ENCODE results near the gene UGT1A4. TPM values are rescaled to one million over a fixed set of nuclear protein-coding genes. Genes with fewer than 3 reads are reported as not detected.

Gene UGT1A4
- total RNA-seq, 1 donor = not detected

- no peaks in the 10 kb centered on the region for H4K20me1 ChIP-seq (ENCODE audit: insufficient read depth, low read length)
- H2AFZ ChIP-seq (ENCODE audit: low read length) = no peak overlapping the region
- H3K27ac ChIP-seq (ENCODE audit: low read depth, low read length) = no peak overlapping the region
These were observed 84.9 kb downstream of the UGT1A4 start for GRCh38 chr2:233803292-233803911.

GRCh38 chr2:233803994-233804393 is 85.5 kb downstream of the UGT1A4 start:
- no peak overlapping the region for H2AFZ ChIP-seq (ENCODE audit: low read length)

More at GRCh38 chr2:233803292-233803911, 84.9 kb downstream of the UGT1A4 start:
- H3K27me3 ChIP-seq (ENCODE audit: insufficient read depth, low read length) = peaks cover 24% of the 10 kb centered on the region
- H3K4me3 ChIP-seq (ENCODE audit: insufficient read depth, low read length) = no peak overlapping the region
- no peak for DNase-seq (ENCODE audit: insufficient read length, low spot score, missing footprints)
- H3K4me1 ChIP-seq (ENCODE audit: insufficient read depth, low read length) = no peaks in the 10 kb centered on the region
- no peak overlapping the region for H3K4me2 ChIP-seq (ENCODE audit: insufficient read depth, low read length)
- no peak for TF ChIP-seq CTCF (IDR thresholded peaks at IDR 0.05; ENCODE audit: extremely low read depth, low read depth, low read length)
- H3K9me3 ChIP-seq (ENCODE audit: low read depth, low read length) = no peaks in the 10 kb centered on the region
- H3K79me2 ChIP-seq (ENCODE audit: insufficient read depth, low read length) = no peaks in the 10 kb centered on the region
- no peaks in the 10 kb centered on the region for H3K36me3 ChIP-seq (ENCODE audit: insufficient read depth, low read length)

GRCh38 chr2:233807215-233807865 is 88.8 kb downstream of the UGT1A4 start:
- H4K20me1 ChIP-seq (ENCODE audit: insufficient read depth, low read length) = no peaks in the 10 kb centered on the region
- no peaks in the 10 kb centered on the region for H3K4me1 ChIP-seq (ENCODE audit: insufficient read depth, low read length)
- H3K36me3 ChIP-seq (ENCODE audit: insufficient read depth, low read length) = no peaks in the 10 kb centered on the region
- H3K4me3 ChIP-seq (ENCODE audit: insufficient read depth, low read length) = no peak overlapping the region
- H3K79me2 ChIP-seq (ENCODE audit: insufficient read depth, low read length) = no peaks in the 10 kb centered on the region
- TF ChIP-seq CTCF (IDR thresholded peaks at IDR 0.05; ENCODE audit: extremely low read depth, low read depth, low read length) = peak; percentile 30
- DNase-seq (ENCODE audit: insufficient read length, low spot score, missing footprints) = no peak
- no peak overlapping the region for H3K4me2 ChIP-seq (ENCODE audit: insufficient read depth, low read length)
- H3K9me3 ChIP-seq (ENCODE audit: low read depth, low read length) = no peaks in the 10 kb centered on the region
- no peak overlapping the region for H3K27ac ChIP-seq (ENCODE audit: low read depth, low read length)
- H3K27me3 ChIP-seq (ENCODE audit: insufficient read depth, low read length) = peaks cover 41% of the 10 kb centered on the region
- no peak overlapping the region for H2AFZ ChIP-seq (ENCODE audit: low read length)

More at GRCh38 chr2:233803994-233804393, 85.5 kb downstream of the UGT1A4 start:
- H3K4me1 ChIP-seq (ENCODE audit: insufficient read depth, low read length) = no peaks in the 10 kb centered on the region
- H3K4me2 ChIP-seq (ENCODE audit: insufficient read depth, low read length) = no peak overlapping the region
- H4K20me1 ChIP-seq (ENCODE audit: insufficient read depth, low read length) = no peaks in the 10 kb centered on the region
- peak; percentile 32 for DNase-seq (ENCODE audit: insufficient read length, low spot score, missing footprints)
- no peak overlapping the region for H3K4me3 ChIP-seq (ENCODE audit: insufficient read depth, low read length)
- H3K36me3 ChIP-seq (ENCODE audit: insufficient read depth, low read length) = no peaks in the 10 kb centered on the region
- no peaks in the 10 kb centered on the region for H3K9me3 ChIP-seq (ENCODE audit: low read depth, low read length)
- peaks cover 30% of the 10 kb centered on the region for H3K27me3 ChIP-seq (ENCODE audit: insufficient read depth, low read length)
- H3K27ac ChIP-seq (ENCODE audit: low read depth, low read length) = no peak overlapping the region
- TF ChIP-seq CTCF (IDR thresholded peaks at IDR 0.05; ENCODE audit: extremely low read depth, low read depth, low read length) = no peak
- no peaks in the 10 kb centered on the region for H3K79me2 ChIP-seq (ENCODE audit: insufficient read depth, low read length)
